Measurements from ENCODE around the gene SNX32. TPM values are rescaled to one million over a fixed set of nuclear protein-coding genes. Genes with fewer than 3 reads are reported as not detected.
A peak's percentile ranks its signal among the peaks of the same experiment; 100 is the strongest.
"Not testable (repeated sequence)": the region's sequence is repeated elsewhere in the genome, so short reads cannot be mapped to it uniquely, and the experiment has no call there.

Gene SNX32
- polyA plus RNA-seq, 4 donors, result 1.4 to 3.5 (median 2.6) TPM

GRCh38 chr11:65883058-65883761 lies 49.4 kb downstream of the SNX32 start:
- no peak for DNase-seq (ENCODE audit: low read depth in 4 of 4, low spot score in 3 of 4)

- DNase-seq (ENCODE audit: low read depth in 4 of 4, low spot score in 3 of 4), result no peak
Observed at GRCh38 chr11:65883786-65884715, 50.3 kb downstream of the SNX32 start.

GRCh38 chr11:65884716-65885092 lies 50.9 kb downstream of the SNX32 start:
- no peak for DNase-seq (ENCODE audit: low read depth in 4 of 4, low spot score in 3 of 4)

- no peak for DNase-seq (ENCODE audit: low read depth in 4 of 4, low spot score in 3 of 4)
Observed at GRCh38 chr11:65885231-65885630, 51.5 kb downstream of the SNX32 start.

GRCh38 chr11:65885808-65886536 lies 52.2 kb downstream of the SNX32 start:
- DNase-seq (ENCODE audit: low read depth in 4 of 4, low spot score in 3 of 4), result no peak

- no peak for DNase-seq (ENCODE audit: low read depth in 4 of 4, low spot score in 3 of 4)
Observed at GRCh38 chr11:65886826-65887722, 53.3 kb downstream of the SNX32 start.

GRCh38 chr11:65887723-65888162 lies 54.0 kb downstream of the SNX32 start:
- DNase-seq (ENCODE audit: low read depth in 4 of 4, low spot score in 3 of 4), result no peak

GRCh38 chr11:65888163-65888814 lies 54.5 kb downstream of the SNX32 start, which contains the start of gene FIBP:
Gene FIBP (minus strand): TSS chr11:65888471. CDS start chr11:65888418, 53 bp downstream.
- peak; percentile 91 to 95 (median 94) for DNase-seq (ENCODE audit: low read depth in 4 of 4, low spot score in 3 of 4)

GRCh38 chr11:65890324-65891218 lies 56.8 kb downstream of the SNX32 start, which contains the start of gene CCDC85B:
Gene CCDC85B (plus strand): TSS chr11:65890673. CDS start chr11:65890784, 111 bp downstream.
- DNase-seq (ENCODE audit: low read depth in 4 of 4, low spot score in 3 of 4), result peak; percentile 91 to 93 (median 92)

GRCh38 chr11:65891219-65892136 lies 57.7 kb downstream of the SNX32 start:
- DNase-seq (ENCODE audit: low read depth in 4 of 4, low spot score in 3 of 4), result no peak

- DNase-seq (ENCODE audit: low read depth in 4 of 4, low spot score in 3 of 4), result not testable (repeated sequence)
Observed at GRCh38 chr11:65892137-65892540, 58.4 kb downstream of the SNX32 start.

- no peak for DNase-seq (ENCODE audit: low read depth in 4 of 4, low spot score in 3 of 4)
Observed at GRCh38 chr11:65892661-65893317, 59.0 kb downstream of the SNX32 start.

GRCh38 chr11:65894034-65894591 lies 60.4 kb downstream of the SNX32 start:
- DNase-seq (ENCODE audit: low read depth in 4 of 4, low spot score in 3 of 4), result no peak

GRCh38 chr11:65895482-65895981 lies 61.8 kb downstream of the SNX32 start:
- DNase-seq (ENCODE audit: low read depth in 4 of 4, low spot score in 3 of 4), result no peak

- no peak for DNase-seq (ENCODE audit: low read depth in 4 of 4, low spot score in 3 of 4)
Observed at GRCh38 chr11:65896034-65896999, 62.6 kb downstream of the SNX32 start.
